ENCODE measurements around the gene IGFBP4. TPM values are rescaled to one million over a fixed set of nuclear protein-coding genes. Genes with fewer than 3 reads are reported as not detected.

The IGFBP4 gene
- total and polyA plus RNA-seq, 7 donors = 44.2 to 106 (median 65.1) TPM

DNA sequence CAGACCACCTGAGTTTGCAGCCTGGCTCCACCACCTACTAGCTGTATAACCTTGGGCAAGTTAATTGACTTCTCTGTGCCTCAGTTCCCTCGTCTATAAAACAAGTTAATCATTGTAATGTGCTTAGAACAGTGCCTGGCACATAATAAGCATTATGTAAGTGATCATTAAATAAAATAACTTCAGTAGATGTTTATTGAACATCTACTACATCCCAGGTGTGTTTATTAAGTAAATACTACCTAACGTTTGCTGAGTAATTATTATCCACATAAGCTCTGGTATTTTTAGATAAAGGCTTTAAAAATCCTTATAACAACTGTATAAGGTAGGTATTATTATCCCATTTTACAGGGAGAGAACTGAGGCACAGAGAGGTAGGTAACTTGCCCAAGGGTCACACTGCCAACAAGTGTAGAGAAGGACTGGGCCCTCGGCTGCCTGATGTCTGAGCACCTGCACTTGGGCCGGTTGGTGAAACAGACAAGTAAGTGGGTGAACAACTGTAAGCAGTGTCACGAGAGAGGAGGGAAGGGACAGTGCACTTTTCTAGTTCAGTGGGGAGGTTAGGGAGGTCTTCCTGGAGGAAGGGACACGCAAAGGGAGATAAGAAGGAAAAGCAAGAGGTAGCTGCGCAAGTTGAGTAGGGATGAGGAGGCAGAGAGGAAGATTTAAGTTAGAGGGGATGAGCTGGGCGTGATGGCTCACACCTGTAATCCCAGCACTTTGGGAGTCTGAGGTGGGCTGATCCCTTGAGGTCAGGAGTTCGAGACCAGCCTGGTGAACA is 53.6 kb downstream of the IGFBP4 start:
- H3K4me1 ChIP-seq = peaks cover 18% of the 10 kb centered on the region
- no peaks in the 10 kb centered on the region for H3K9me3 ChIP-seq
- intact Hi-C loops (cut with DNase I) = no loop called here
- DNase-seq (no peak), ATAC-seq (no peak)
- no peaks in the 10 kb centered on the region for H3K27me3 ChIP-seq (ENCODE audit: insufficient read depth in 3 of 3, low read length in 2 of 3)
- WGBS, 3 donors = 72 to 80% (median 76%) methylated on average over 9 of the region's 9 CpGs
- no peak overlapping the region for H3K4me3 ChIP-seq
- H3K27ac ChIP-seq = no peak overlapping the region
- H3K36me3 ChIP-seq (ENCODE audit: insufficient read depth in 1 of 2, low read depth in 1 of 2) = no peaks in the 10 kb centered on the region
- TF ChIP-seq, protein P1, sequence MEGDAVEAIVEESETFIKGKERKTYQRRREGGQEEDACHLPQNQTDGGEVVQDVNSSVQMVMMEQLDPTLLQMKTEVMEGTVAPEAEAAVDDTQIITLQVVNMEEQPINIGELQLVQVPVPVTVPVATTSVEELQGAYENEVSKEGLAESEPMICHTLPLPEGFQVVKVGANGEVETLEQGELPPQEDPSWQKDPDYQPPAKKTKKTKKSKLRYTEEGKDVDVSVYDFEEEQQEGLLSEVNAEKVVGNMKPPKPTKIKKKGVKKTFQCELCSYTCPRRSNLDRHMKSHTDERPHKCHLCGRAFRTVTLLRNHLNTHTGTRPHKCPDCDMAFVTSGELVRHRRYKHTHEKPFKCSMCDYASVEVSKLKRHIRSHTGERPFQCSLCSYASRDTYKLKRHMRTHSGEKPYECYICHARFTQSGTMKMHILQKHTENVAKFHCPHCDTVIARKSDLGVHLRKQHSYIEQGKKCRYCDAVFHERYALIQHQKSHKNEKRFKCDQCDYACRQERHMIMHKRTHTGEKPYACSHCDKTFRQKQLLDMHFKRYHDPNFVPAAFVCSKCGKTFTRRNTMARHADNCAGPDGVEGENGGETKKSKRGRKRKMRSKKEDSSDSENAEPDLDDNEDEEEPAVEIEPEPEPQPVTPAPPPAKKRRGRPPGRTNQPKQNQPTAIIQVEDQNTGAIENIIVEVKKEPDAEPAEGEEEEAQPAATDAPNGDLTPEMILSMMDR (IDR thresholded peaks at IDR 0.05) = no peak

DNA sequence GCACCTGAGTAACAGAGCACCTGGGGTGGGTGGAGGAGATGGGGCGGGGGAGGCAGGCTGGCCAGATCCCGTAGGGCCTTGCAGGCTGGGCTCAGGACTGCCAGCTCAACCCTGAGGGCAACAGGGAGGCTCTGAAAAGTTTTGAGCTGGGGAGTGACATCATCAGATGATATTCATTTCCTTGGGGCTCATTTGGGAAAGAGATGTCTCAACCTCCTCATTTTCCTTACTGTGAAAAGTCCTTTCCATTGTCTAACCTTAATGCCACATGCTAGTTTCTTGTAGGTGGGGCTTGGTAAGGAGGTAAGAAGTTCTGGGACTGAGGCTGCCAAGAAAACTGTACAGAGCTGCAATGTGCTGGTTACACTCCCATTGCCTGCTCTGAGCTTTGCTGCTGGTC is 54.4 kb downstream of the IGFBP4 start:
- Histone ChIP-seq H3K4me1 (peaks cover 18% of the 10 kb centered on the region), H3K36me3 (ENCODE audit: insufficient read depth in 1 of 2, low read depth in 1 of 2) (no peaks in the 10 kb centered on the region), H3K27ac (no peak overlapping the region), H3K9me3 (no peaks in the 10 kb centered on the region), H3K27me3 (ENCODE audit: insufficient read depth in 3 of 3, low read length in 2 of 3) (no peaks in the 10 kb centered on the region), H3K4me3 (no peak overlapping the region)
- DNase-seq (no peak), ATAC-seq (no peak)
- intact Hi-C loops (cut with DNase I) = no loop called here
- 85 to 95% (median 91%) methylated on average over 2 of the region's 2 CpGs for WGBS, 3 donors
- TF ChIP-seq, protein P1 (IDR thresholded peaks at IDR 0.05) = no peak

DNA sequence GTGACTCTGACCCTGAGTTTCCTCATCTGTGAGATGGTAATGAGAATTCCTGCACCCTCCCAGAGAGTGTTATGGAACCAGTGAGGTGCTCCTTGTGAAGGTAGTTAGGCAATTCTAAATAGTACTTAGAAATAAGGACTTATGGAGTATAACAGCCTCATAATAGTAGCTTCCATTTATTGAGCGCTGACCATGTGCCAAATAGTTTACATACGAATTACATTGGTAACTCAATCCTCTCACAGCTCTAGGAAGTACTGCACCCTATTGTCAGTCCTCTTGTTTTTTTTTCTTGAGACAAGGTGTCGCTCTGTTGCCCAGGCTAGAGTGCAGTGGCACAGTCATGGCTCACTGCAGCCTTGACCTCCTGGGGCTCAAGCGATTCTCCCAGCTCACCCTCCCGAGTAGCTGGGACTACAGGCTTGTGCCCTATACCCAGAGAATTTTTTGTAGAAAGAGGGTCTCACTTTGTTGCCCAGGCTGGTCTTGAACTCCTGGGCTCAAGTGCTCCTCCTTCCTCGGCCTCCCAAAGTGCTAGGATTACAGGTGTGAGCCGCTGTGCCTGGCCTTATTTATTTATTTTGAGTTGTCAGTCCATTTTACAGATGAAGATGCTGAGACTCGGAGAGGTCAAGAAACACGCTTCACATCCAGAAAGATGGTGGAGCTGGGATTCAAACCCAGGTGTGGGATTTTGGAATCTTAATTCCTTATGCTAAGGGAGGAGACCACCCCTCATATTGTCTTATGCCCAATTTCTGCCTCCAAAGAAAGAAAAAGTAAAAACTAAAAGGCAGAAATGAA is 55.2 kb downstream of the IGFBP4 start:
- DNase-seq (no peak), ATAC-seq (no peak)
- intact Hi-C loops (cut with DNase I) = no loop called here
- Histone ChIP-seq H3K4me3 (no peak overlapping the region), H3K36me3 (ENCODE audit: insufficient read depth in 1 of 2, low read depth in 1 of 2) (no peaks in the 10 kb centered on the region), H3K27me3 (ENCODE audit: insufficient read depth in 3 of 3, low read length in 2 of 3) (no peaks in the 10 kb centered on the region), H3K9me3 (no peaks in the 10 kb centered on the region), H3K4me1 (peaks cover 18% of the 10 kb centered on the region), H3K27ac (no peak overlapping the region)
- TF ChIP-seq, protein P1 (IDR thresholded peaks at IDR 0.05) = no peak
- WGBS, 3 donors = 64 to 72% (median 70%) methylated on average over 9 of the region's 9 CpGs

DNA sequence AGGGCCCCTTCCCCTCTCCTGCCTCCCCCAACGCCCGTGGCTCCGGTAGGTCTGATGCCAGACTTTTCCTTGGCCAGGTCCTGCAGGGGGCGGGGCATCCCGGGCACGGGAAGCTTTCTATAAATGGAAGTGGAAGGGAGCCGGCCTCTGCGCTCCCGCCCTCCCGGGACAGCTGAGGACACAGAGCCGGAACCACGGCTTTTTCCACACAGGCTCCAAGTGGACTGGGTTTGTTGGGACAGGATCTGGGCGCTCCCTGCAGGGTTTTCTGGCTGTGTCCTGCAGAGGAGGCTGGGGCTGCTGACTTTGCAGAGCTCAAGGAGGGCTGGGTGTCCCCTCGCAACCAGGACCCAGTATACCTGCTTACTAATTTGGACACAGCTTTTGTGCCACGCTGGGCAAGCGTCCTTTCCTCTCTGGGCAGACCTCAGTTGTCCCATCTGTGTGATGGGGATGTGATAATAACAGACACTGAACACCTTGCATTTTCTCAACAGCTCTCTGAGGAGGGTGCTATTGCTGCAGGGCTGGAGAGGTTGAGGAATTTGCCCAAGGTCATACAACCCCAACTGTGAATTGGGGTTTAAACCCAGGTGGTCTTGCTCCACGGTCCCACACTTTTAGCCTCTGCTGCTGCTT is 56.4 kb downstream of the IGFBP4 start:
- no peaks in the 10 kb centered on the region for H3K9me3 ChIP-seq
- peak overlapping the region; percentile 10 for H3K27ac ChIP-seq
- H3K27me3 ChIP-seq (ENCODE audit: insufficient read depth in 3 of 3, low read length in 2 of 3) = no peaks in the 10 kb centered on the region
- H3K36me3 ChIP-seq (ENCODE audit: insufficient read depth in 1 of 2, low read depth in 1 of 2) = no peaks in the 10 kb centered on the region
- intact Hi-C loops (cut with DNase I) = no loop called here
- WGBS, 3 donors = 6 to 13% (median 12%) methylated on average over 17 of the region's 17 CpGs
- TF ChIP-seq, protein P1 (IDR thresholded peaks at IDR 0.05) = no peak
- DNase-seq (peak; percentile 87 to 93), ATAC-seq (peak; percentile 91 to 98 (median 96))
- peak overlapping the region; percentile 22 for H3K4me3 ChIP-seq
- peaks cover 18% of the 10 kb centered on the region for H3K4me1 ChIP-seq

Data from psoas muscle (tissue), 8 donors.